Measurements from ENCODE around the gene NCOA1.

The NCOA1 gene

DNA sequence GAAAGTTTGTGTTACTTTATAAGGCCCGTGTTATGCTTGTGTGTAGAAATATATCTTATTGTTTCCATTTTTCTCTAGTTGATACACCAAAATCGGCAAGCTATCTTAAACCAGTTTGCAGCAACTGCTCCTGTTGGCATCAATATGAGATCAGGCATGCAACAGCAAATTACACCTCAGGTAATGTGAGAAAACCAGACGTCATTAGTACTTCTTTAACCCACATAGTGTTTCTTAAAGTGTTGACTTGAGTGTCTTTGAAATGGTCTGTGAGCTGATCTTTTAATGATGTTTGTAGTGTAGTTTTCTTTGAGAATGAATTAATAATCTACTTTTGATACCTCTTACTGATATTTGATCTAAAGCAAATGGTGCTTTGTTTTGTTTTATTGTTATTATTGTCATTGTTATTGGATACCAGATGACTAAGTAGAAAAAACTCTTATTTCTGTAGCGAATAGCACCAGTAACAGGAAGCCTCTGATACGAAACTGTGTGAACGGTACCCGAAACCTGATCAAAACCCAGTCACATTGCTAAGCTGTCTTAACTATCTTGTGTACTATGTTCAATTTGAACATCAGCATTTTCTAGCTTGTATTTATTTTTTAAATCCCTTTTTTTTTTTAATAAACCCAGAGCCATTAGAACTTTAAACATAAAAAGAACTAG, 248.4 kb downstream of the NCOA1 start:
- Histone ChIP-seq H3K9ac (ENCODE audit: low read length) (no peak overlapping the region), H3K4me2 (ENCODE audit: low read length) (no peak overlapping the region), H3F3A (ENCODE audit: insufficient read depth, low read length) (no peaks in the 10 kb centered on the region), H3K4me3 (ENCODE audit: low read depth, low read length, poor library complexity, severe bottlenecking) (no peak overlapping the region), H3K27ac (ENCODE audit: low read depth, low read length, poor library complexity, severe bottlenecking) (no peak overlapping the region), H3K79me2 (ENCODE audit: insufficient read depth, low read length) (no peaks in the 10 kb centered on the region), H3K4me1 (ENCODE audit: insufficient read depth, low read length, severe bottlenecking) (peaks cover 4% of the 10 kb centered on the region), H4K20me1 (ENCODE audit: insufficient read depth, low read length) (no peaks in the 10 kb centered on the region), H3K9me2 (ENCODE audit: low read depth, low read length) (no peaks in the 10 kb centered on the region), H3K9me3 (ENCODE audit: low read length) (no peaks in the 10 kb centered on the region), H3K36me3 (ENCODE audit: insufficient read depth, low read length) (peaks cover 4% of the 10 kb centered on the region; the same call in 1 of the 2 replicates), H3K27me3 (ENCODE audit: insufficient read depth, low read length) (no peaks in the 10 kb centered on the region), H2AFZ (ENCODE audit: low read length) (no peak overlapping the region)
- no peak for TF ChIP-seq EZH2 (IDR thresholded peaks at IDR 0.05; ENCODE audit: borderline replicate concordance, low read length)
- TF ChIP-seq, protein P1, sequence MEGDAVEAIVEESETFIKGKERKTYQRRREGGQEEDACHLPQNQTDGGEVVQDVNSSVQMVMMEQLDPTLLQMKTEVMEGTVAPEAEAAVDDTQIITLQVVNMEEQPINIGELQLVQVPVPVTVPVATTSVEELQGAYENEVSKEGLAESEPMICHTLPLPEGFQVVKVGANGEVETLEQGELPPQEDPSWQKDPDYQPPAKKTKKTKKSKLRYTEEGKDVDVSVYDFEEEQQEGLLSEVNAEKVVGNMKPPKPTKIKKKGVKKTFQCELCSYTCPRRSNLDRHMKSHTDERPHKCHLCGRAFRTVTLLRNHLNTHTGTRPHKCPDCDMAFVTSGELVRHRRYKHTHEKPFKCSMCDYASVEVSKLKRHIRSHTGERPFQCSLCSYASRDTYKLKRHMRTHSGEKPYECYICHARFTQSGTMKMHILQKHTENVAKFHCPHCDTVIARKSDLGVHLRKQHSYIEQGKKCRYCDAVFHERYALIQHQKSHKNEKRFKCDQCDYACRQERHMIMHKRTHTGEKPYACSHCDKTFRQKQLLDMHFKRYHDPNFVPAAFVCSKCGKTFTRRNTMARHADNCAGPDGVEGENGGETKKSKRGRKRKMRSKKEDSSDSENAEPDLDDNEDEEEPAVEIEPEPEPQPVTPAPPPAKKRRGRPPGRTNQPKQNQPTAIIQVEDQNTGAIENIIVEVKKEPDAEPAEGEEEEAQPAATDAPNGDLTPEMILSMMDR (IDR thresholded peaks at IDR 0.05; ENCODE audit: low read length), result no peak

DNA sequence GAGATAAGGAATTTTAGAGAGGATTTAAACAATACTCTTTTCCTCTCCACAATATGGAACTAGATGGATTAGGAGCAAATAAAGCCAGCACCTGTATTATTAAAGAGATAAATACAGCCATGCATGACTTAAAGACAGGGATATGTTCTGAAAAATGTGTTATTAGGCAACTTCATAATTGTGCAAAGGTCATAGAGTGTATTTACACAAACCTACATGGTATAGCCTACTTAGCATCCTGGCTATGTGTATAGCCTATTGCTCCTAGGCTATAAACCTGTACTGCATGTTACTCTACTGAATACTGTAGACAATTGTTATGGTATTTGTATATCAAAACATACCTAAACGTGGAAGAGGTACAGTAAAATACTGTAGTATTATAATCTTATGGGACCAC, 249.1 kb downstream of the NCOA1 start:
- Histone ChIP-seq H3K4me2 (ENCODE audit: low read length) (no peak overlapping the region), H2AFZ (ENCODE audit: low read length) (no peak overlapping the region), H3K36me3 (ENCODE audit: insufficient read depth, low read length) (peaks cover 4% of the 10 kb centered on the region; the same call in 1 of the 2 replicates), H3K4me1 (ENCODE audit: insufficient read depth, low read length, severe bottlenecking) (peaks cover 4% of the 10 kb centered on the region), H4K20me1 (ENCODE audit: insufficient read depth, low read length) (no peaks in the 10 kb centered on the region), H3K9ac (ENCODE audit: low read length) (no peak overlapping the region), H3K27ac (ENCODE audit: low read depth, low read length, poor library complexity, severe bottlenecking) (no peak overlapping the region), H3F3A (ENCODE audit: insufficient read depth, low read length) (no peaks in the 10 kb centered on the region), H3K9me3 (ENCODE audit: low read length) (no peaks in the 10 kb centered on the region), H3K9me2 (ENCODE audit: low read depth, low read length) (no peaks in the 10 kb centered on the region), H3K4me3 (ENCODE audit: low read depth, low read length, poor library complexity, severe bottlenecking) (no peak overlapping the region), H3K79me2 (ENCODE audit: insufficient read depth, low read length) (no peaks in the 10 kb centered on the region), H3K27me3 (ENCODE audit: insufficient read depth, low read length) (no peaks in the 10 kb centered on the region)
- TF ChIP-seq, protein P1 (IDR thresholded peaks at IDR 0.05; ENCODE audit: low read length), result no peak
- no peak for TF ChIP-seq EZH2 (IDR thresholded peaks at IDR 0.05; ENCODE audit: borderline replicate concordance, low read length)

DNA sequence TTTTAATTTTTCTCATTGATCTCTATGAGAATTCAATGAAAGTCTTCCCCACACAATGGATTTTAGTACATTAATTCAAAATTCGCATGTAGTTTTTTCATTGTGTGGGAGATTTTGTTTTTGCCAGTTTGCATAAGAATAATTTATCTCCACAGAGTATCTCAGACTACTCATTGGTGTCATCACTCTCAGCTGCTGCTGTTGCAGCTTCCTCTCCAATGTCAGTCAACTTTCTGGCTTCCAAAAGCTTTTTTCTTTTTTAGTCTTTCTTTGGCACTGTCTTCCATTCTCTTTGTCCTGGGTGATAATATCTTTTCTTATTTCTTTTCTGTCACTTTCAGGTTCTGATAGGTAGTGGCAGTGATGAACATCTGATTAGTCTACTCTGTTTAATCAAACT, 251.7 kb downstream of the NCOA1 start:
- H3K4me1 ChIP-seq (ENCODE audit: insufficient read depth, low read length, severe bottlenecking), result peaks cover 4% of the 10 kb centered on the region
- peaks cover 4% of the 10 kb centered on the region; the same call in 1 of the 2 replicates for H3K36me3 ChIP-seq (ENCODE audit: insufficient read depth, low read length)
- no peak overlapping the region for H3K4me3 ChIP-seq (ENCODE audit: low read depth, low read length, poor library complexity, severe bottlenecking)
- H3K27me3 ChIP-seq (ENCODE audit: insufficient read depth, low read length), result no peaks in the 10 kb centered on the region
- no peak overlapping the region for H2AFZ ChIP-seq (ENCODE audit: low read length)
- TF ChIP-seq, protein P1 (IDR thresholded peaks at IDR 0.05; ENCODE audit: low read length), result no peak
- no peak for TF ChIP-seq EZH2 (IDR thresholded peaks at IDR 0.05; ENCODE audit: borderline replicate concordance, low read length)
- H3F3A ChIP-seq (ENCODE audit: insufficient read depth, low read length), result no peaks in the 10 kb centered on the region
- no peak overlapping the region for H3K4me2 ChIP-seq (ENCODE audit: low read length)
- no peaks in the 10 kb centered on the region for H3K9me3 ChIP-seq (ENCODE audit: low read length)
- H4K20me1 ChIP-seq (ENCODE audit: insufficient read depth, low read length), result no peaks in the 10 kb centered on the region
- no peak overlapping the region for H3K9ac ChIP-seq (ENCODE audit: low read length)
- H3K27ac ChIP-seq (ENCODE audit: low read depth, low read length, poor library complexity, severe bottlenecking), result no peak overlapping the region
- no peaks in the 10 kb centered on the region for H3K9me2 ChIP-seq (ENCODE audit: low read depth, low read length)
- no peaks in the 10 kb centered on the region for H3K79me2 ChIP-seq (ENCODE audit: insufficient read depth, low read length)
